Esophagus squamous epithelium (tissue), 4 donors: Measurements from ENCODE around the gene OR2F1.

Source experiments
- POLR2A ChIP-seq, 4 donors: fragments of 450-650 bp; IDR thresholded peaks; one replicate each; pipeline ENCODE4 v1.6.1; 2017; ENCODE audit warnings: antibody characterized with exemption in 4 of 4, mild to moderate bottlenecking in 4 of 4, moderate library complexity in 3 of 4
- TF ChIP-seq, protein P1 (sequence below), 6 experiments: fragments of 450-650 bp in 4 of 6; fragments of 200-600 bp in 2 of 6; sonication (generic) in 2 of 6; IDR thresholded peaks; one replicate each; pipeline ENCODE4 v1.5.1; 2016 to 2019; ENCODE audit warnings: antibody characterized with exemption in 6 of 6, mild to moderate bottlenecking in 4 of 6, moderate library complexity in 4 of 6

DNA sequence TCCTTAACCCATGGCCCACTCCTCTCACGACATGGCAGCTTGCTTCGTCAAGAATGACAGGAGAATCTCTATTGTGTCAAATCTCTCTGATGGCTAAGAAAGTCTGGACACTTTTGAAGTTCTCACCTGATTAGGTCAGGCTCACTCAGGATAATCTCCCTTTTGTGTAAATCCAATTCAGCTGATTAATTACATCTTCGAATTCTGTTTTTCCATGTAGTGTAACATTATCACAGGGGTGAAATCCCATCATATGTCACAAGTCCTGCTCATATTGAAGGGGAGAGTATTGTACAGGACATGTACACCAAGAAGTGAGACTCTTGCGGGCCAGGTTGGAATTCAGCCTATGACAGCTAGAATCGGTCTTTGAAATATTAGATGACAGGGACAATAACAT, 29.3 kb downstream of the OR2F1 start:
- TF ChIP-seq, protein P1, sequence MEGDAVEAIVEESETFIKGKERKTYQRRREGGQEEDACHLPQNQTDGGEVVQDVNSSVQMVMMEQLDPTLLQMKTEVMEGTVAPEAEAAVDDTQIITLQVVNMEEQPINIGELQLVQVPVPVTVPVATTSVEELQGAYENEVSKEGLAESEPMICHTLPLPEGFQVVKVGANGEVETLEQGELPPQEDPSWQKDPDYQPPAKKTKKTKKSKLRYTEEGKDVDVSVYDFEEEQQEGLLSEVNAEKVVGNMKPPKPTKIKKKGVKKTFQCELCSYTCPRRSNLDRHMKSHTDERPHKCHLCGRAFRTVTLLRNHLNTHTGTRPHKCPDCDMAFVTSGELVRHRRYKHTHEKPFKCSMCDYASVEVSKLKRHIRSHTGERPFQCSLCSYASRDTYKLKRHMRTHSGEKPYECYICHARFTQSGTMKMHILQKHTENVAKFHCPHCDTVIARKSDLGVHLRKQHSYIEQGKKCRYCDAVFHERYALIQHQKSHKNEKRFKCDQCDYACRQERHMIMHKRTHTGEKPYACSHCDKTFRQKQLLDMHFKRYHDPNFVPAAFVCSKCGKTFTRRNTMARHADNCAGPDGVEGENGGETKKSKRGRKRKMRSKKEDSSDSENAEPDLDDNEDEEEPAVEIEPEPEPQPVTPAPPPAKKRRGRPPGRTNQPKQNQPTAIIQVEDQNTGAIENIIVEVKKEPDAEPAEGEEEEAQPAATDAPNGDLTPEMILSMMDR (IDR thresholded peaks at IDR 0.05), result no peak
- TF ChIP-seq POLR2A (IDR thresholded peaks at IDR 0.05), result no peak
